GM18511 (cell line): ENCODE data around the gene PSMD2.

ENCODE experiments used
- ATAC-seq: cut with Tn5 transposase; IDR thresholded peaks from one replicate; pipeline ENCODE4 v1.9.1; 2021; ENCODE audit warnings: mild to moderate bottlenecking, moderate library complexity; ENCODE audit not compliant: unreplicated experiment

Gene PSMD2

GRCh38 chr3:184354121-184354728 is 55.2 kb downstream of the PSMD2 start:
- no peak for ATAC-seq

GRCh38 chr3:184354754-184355153 is 55.7 kb downstream of the PSMD2 start:
- no peak for ATAC-seq

GRCh38 chr3:184355261-184356040 is 56.4 kb downstream of the PSMD2 start:
- no peak for ATAC-seq

GRCh38 chr3:184357248-184358123 is 58.4 kb downstream of the PSMD2 start:
- no peak for ATAC-seq

- no peak for ATAC-seq
Observed at GRCh38 chr3:184358124-184358767, 59.2 kb downstream of the PSMD2 start.
